Erythroblast (primary cell): ENCODE measurements around the gene ACACB.

Experiments
- GATA1 ChIP-seq: IDR thresholded peaks from 2 replicates; pipeline ENCODE4 v1.6.1; 2011; ENCODE audit warnings: low read depth, mild to moderate bottlenecking, control low read depth, low read length, moderate library complexity
- POLR2A ChIP-seq: IDR thresholded peaks from 2 replicates; pipeline ENCODE4 v1.6.1; 2011; ENCODE audit warnings: mild to moderate bottlenecking, low read length

- no peak for TF ChIP-seq POLR2A
- no peak for TF ChIP-seq GATA1
Observed at GRCh38 chr12:109188108-109188712, 71.8 kb downstream of the ACACB start.
